ENCODE data around the gene KCNT2.
"Not testable (repeated sequence)": the region's sequence is repeated elsewhere in the genome, so short reads cannot be mapped to it uniquely, and the experiment has no call there.

The KCNT2 gene

GRCh38 chr1:196309386-196309785 is 298.9 kb downstream of the KCNT2 start:
- DNase-seq (ENCODE audit: low read depth), result peak; percentile 52

GRCh38 chr1:196308176-196308575 is 300.1 kb downstream of the KCNT2 start:
- no peak for DNase-seq (ENCODE audit: low read depth)

GRCh38 chr1:196306421-196306820 is 301.8 kb downstream of the KCNT2 start:
- no peak for DNase-seq (ENCODE audit: low read depth)

- no peak for DNase-seq (ENCODE audit: low read depth)
These were observed 303.0 kb downstream of the KCNT2 start for GRCh38 chr1:196305216-196305615.

GRCh38 chr1:196302981-196303380 is 305.3 kb downstream of the KCNT2 start:
- DNase-seq (ENCODE audit: low read depth), result no peak

GRCh38 chr1:196302420-196302819 is 305.8 kb downstream of the KCNT2 start:
- DNase-seq (ENCODE audit: low read depth), result no peak

- no peak for DNase-seq (ENCODE audit: low read depth)
These were observed 312.5 kb downstream of the KCNT2 start for GRCh38 chr1:196295766-196296165.

GRCh38 chr1:196278816-196279215 is 329.4 kb downstream of the KCNT2 start:
- no peak for DNase-seq (ENCODE audit: low read depth)

GRCh38 chr1:196277860-196278259 is 330.4 kb downstream of the KCNT2 start:
- DNase-seq (ENCODE audit: low read depth), result no peak

- DNase-seq (ENCODE audit: low read depth), result no peak
These were observed 336.9 kb downstream of the KCNT2 start for GRCh38 chr1:196271212-196271947.

- not testable (repeated sequence) for DNase-seq (ENCODE audit: low read depth)
These were observed 345.2 kb downstream of the KCNT2 start for GRCh38 chr1:196263086-196263485.

- no peak for DNase-seq (ENCODE audit: low read depth)
These were observed 348.0 kb downstream of the KCNT2 start for GRCh38 chr1:196260270-196260669.

- no peak for DNase-seq (ENCODE audit: low read depth)
These were observed 348.9 kb downstream of the KCNT2 start for GRCh38 chr1:196259316-196259715.

- DNase-seq (ENCODE audit: low read depth), result no peak
These were observed 352.5 kb downstream of the KCNT2 start for GRCh38 chr1:196255762-196256161.

GRCh38 chr1:196229546-196229945 is 378.7 kb downstream of the KCNT2 start:
- no peak for DNase-seq (ENCODE audit: low read depth)

GRCh38 chr1:196214866-196215265 is 393.4 kb downstream of the KCNT2 start:
- peak; percentile 57 for DNase-seq (ENCODE audit: low read depth)

- peak; percentile 76 for DNase-seq (ENCODE audit: low read depth)
These were observed 398.3 kb downstream of the KCNT2 start for GRCh38 chr1:196209983-196210382.

- DNase-seq (ENCODE audit: low read depth), result no peak
These were observed 399.0 kb downstream of the KCNT2 start for GRCh38 chr1:196209265-196209664.

- peak; percentile 23 for DNase-seq (ENCODE audit: low read depth)
These were observed 400.5 kb downstream of the KCNT2 start for GRCh38 chr1:196207612-196208217.

- DNase-seq (ENCODE audit: low read depth), result no peak
These were observed 402.4 kb downstream of the KCNT2 start for GRCh38 chr1:196205882-196206281.

- no peak for DNase-seq (ENCODE audit: low read depth)
These were observed 411.8 kb downstream of the KCNT2 start for GRCh38 chr1:196196486-196196885.

- DNase-seq (ENCODE audit: low read depth), result peak; percentile 54
These were observed 414.2 kb downstream of the KCNT2 start for GRCh38 chr1:196193896-196194559.

GRCh38 chr1:196183941-196184340 is 424.3 kb downstream of the KCNT2 start:
- peak; percentile 72 for DNase-seq (ENCODE audit: low read depth)

- DNase-seq (ENCODE audit: low read depth), result no peak
These were observed 426.7 kb downstream of the KCNT2 start for GRCh38 chr1:196181594-196181878.

All from EH (cell line).